ENCODE measurements around the gene MT1M. TPM values are rescaled to one million over a fixed set of nuclear protein-coding genes. Genes with fewer than 3 reads are reported as not detected.
"Not testable (repeated sequence)": the region's sequence is repeated elsewhere in the genome, so short reads cannot be mapped to it uniquely, and the experiment has no call there.

The MT1M gene
- total RNA-seq, 1 experiment from 2014 or later: 1.4 TPM

DNA sequence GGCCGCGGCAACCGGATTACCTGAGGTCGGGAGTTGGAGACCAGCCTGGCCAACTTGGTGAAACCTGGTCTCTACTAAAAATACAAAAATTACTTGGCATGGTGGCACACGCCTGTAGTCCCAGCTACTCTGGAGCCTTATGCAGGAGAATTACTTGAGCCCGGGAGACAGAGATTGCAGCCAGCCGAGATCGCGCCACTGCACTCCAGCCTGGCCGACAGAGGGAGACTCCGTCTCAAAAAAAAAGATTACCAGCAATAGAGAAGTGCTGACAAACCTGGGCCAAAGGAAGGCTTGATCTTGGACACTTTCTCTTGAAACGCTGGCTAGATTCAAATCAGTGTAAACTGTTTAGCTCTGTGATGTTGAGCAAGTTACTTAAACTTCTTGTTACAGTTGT is 41.5 kb downstream of the MT1M start:
- DNase-seq (ENCODE audit: low read depth): peak; percentile 13

DNA sequence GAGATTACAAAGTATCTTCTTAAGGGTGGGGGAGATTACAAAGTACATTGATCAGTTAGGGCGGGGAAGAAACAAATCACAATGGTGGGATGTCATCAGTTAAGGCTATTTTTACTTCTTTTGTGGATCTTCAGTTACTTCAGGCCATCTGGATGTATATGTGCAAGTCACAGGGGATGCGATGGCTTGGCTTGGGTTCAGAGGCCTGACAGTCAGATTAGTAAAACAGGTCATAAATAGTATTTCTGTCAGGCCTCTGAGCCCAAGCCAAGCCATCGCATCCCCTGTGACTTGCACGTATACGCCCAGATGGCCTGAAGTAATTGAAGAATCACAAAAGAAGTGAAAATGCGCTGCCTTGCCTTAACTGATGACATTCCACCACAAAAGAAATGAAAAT is 42.1 kb downstream of the MT1M start:
- DNase-seq (ENCODE audit: low read depth): not testable (repeated sequence)

DNA sequence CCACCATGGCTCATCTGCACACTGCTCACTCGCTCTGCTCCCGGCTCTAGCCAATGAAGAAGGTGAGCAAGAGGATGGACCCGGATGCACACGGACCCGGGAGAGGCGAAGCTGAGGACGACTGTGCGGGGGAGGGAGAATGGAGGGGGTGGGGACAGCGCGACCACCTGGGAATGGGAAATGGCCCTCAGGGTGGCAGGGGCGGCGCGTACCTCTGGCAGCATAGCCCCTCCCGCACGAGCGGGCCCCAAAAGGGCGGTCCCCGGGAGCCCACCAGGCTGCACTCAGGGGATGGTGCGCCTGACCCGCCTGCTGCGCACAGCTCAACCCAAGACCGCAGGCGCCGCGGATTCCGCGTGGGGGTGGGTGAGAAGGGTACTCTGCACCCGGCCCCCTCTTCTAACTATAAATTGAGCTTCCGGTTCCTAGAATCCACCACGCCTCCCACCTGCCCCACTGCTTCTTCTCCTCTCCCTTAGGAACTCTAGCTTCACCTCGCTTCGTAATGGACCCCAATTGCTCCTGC is 43.3 kb downstream of the MT1M start:
- DNase-seq (ENCODE audit: low read depth): no peak

DNA sequence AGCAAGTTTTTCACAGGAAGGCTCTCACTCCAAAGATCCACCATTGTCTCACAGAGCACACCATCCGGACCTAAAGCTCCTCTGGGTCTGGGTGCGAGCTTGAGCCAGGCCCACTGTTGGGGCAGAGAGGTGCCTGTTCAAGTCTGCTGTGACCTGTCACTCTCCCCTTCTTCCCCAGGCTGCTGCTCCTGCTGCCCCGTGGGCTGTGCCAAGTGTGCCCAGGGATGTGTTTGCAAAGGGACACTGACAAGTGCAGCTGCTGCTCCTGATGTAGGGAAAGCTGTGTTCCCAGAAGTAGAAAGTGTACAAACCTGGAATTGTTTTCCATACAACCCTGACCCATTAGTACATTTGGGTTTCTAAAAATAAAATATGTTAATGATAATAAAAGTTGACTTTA is 45.0 kb downstream of the MT1M start:
- DNase-seq (ENCODE audit: low read depth): no peak

DNA sequence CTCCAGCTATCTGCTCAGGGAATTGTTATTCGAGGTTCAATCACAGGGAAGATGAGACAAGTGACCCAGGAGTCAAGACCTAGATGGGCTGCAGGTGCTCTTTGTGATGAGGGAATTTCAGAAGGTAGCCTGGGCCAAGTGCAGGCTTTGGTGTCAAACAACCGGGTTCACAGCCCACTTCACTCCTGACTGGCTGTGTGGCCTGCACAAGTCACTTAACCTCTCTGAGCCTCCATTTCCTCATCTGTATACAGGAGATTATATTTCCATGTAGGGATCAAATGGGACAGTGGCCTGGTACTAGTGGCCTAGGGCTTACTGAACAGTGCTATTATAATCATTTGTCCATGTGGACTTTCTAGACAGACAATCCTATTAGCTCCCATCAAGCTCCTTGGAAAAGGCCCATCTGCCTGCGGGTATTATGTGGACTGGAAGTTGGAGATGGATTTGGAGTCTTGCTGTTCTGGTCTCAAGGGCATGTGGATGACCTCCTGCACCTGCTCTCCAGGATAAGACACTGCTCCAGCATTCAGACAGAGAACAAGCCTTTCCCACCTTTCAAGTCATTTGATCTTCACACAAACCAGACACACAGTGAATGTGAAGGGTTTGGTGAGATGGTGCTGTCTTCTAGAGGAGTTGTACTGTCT is 46.7 kb downstream of the MT1M start:
- DNase-seq (ENCODE audit: low read depth): no peak

DNA sequence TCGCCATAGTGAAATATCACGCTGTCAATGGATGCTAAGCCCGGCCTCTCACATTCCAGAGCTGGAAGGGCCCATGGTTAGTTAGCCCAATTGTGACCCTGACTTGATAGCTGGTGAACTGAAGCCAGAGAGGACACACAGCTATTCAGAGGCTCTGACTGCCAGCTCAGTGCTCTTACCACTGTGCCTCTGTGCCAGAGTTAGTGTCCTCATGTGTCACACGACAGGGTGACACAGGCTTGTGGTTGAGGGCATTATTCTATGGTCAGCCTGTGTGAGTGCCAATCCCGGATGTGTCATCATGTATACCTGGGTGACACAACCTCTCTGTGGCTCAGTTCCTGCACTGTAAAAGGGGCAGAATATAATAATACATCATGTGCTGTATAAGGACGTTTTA is 47.4 kb downstream of the MT1M start:
- peak; percentile 67 for DNase-seq (ENCODE audit: low read depth)

DNA sequence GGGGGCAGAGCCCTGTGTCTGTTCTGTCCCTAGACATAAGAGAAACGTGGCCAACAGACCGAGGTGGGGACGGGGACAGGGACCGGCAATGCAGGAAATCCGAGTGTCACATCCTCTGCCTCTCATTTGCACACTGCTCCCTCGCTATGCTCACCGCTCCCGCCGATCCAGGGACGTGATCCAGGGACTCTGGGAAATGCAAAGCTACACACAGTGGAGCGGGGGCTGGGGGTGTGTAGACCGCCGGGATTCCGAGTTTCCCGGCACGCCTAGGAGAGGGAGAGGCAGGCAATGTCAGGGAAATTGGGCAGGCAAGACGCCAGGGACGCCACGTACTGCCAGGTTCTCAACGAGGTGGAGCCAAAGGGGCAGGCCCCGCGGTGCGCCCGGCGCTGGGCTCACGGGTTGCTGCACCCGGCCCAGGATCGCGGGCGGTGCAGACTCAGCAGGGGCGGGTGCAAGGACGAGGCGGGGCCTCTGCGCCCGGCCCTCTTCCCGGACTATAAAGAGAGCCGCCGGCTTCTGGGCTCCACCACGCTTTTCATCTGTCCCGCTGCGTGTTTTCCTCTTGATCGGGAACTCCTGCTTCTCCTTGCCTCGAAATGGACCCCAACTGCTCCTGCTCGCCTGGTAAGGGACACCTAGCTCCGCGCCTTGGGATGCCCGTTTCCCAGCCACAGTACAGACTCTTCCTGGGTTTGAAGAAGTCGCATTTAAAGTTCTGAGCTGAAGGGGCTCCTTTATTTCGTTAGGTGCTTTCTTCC is 49.7 kb downstream of the MT1M start, which contains the start of gene MT1X:
Gene MT1X, plus strand, starts transcription at position 532 of the 764 bp plus-strand sequence. Its CDS starts 71 bp downstream, at position 603.
- DNase-seq (ENCODE audit: low read depth): peak; percentile 90

DNA sequence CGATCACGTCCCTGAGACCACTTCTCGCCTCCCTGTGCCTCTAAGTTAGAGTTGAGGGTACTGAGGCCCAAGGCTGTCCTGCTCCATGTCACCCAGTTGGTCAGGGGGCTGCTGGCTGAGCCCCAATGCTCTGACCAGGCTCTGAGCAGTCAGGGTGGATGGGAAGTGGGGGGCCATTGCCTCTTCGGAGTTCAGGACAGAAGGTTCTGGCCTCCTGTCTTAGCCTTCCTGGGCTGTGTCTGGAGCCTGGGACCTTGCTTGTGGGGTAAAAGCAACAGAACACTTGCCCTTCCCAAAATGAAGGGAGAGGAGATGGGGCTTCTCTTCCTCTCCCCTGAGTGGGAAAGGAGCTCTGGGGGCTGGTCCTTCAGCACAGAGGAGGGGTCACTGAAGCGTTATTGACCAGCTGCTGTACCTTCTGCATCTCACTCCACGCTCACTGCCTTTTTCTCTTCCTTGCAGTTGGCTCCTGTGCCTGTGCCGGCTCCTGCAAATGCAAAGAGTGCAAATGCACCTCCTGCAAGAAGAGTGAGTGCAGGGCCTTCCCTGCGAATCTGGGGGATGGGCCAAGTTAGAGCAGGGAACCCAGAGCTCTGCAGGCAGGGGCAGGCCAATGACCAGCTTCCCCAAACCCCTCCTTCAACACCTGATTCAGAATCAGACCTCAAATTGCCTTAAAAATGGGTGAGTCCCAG is 50.4 kb downstream of the MT1M start:
- DNase-seq (ENCODE audit: low read depth): peak; percentile 7

Other genes with a start within 250 kb of the MT1M start
- 128 and 196 TPM in 2 replicates for gene AMFR, start 207.1 kb upstream of the MT1M start, total RNA-seq (2014; rRNA removed; shearing (Covaris generic))
- 83.5 and 172 TPM in 2 replicates for gene NUDT21, start 181.3 kb upstream of the MT1M start, total RNA-seq (2014; rRNA removed; shearing (Covaris generic))
- gene OGFOD1, start 181.1 kb upstream of the MT1M start, total RNA-seq (2014; rRNA removed; shearing (Covaris generic)): 103 and 105 TPM in 2 replicates
- 60.4 and 62.6 TPM in 2 replicates for gene BBS2, start 112.6 kb upstream of the MT1M start, total RNA-seq (2014; rRNA removed; shearing (Covaris generic))
- not detected in 2 replicates for gene MT4, start 67.6 kb upstream of the MT1M start, total RNA-seq (2014; rRNA removed; shearing (Covaris generic))
- not detected in 2 replicates for gene MT3, start 43.1 kb upstream of the MT1M start, total RNA-seq (2014; rRNA removed; shearing (Covaris generic))
- gene MT2A, start 24.1 kb upstream of the MT1M start, total RNA-seq (2014; rRNA removed; shearing (Covaris generic)): 521 and 535 TPM in 2 replicates
- gene MT1E, start 6.9 kb upstream of the MT1M start, total RNA-seq (2014; rRNA removed; shearing (Covaris generic)): 89.2 and 89.4 TPM in 2 replicates
- 9.6 TPM in 1 of 2 replicates, not detected in the other for gene MT1A, start 6.0 kb downstream of the MT1M start, total RNA-seq (2014; rRNA removed; shearing (Covaris generic))
- not detected in 2 replicates for gene MT1B, start 19.2 kb downstream of the MT1M start, total RNA-seq (2014; rRNA removed; shearing (Covaris generic))
- gene MT1F, start 25.3 kb downstream of the MT1M start, total RNA-seq (2014; rRNA removed; shearing (Covaris generic)): 12.8 and 13.0 TPM in 2 replicates
- gene MT1G, start 35.4 kb downstream of the MT1M start, total RNA-seq (2014; rRNA removed; shearing (Covaris generic)): 2.9 and 6.1 TPM in 2 replicates
- gene MT1H, start 37.2 kb downstream of the MT1M start, total RNA-seq (2014; rRNA removed; shearing (Covaris generic)): not detected in 2 replicates
- gene MT1X, start 49.8 kb downstream of the MT1M start, total RNA-seq (2014; rRNA removed; shearing (Covaris generic)): 200 and 232 TPM in 2 replicates
- 106 and 123 TPM in 2 replicates for gene NUP93, start 97.5 kb downstream of the MT1M start, total RNA-seq (2014; rRNA removed; shearing (Covaris generic))
- gene SLC12A3, start 232.5 kb downstream of the MT1M start, total RNA-seq (2014; rRNA removed; shearing (Covaris generic)): not detected in 2 replicates